Measurements from ENCODE around the gene TRIO. TPM values are rescaled to one million over a fixed set of nuclear protein-coding genes. Genes with fewer than 3 reads are reported as not detected.

Gene TRIO
- total and polyA plus RNA-seq, 4 donors: 23.8 to 243 (median 110) TPM

- no peak overlapping the region for H3K9ac ChIP-seq (ENCODE audit: insufficient read depth in 1 of 2, low read length in 2 of 2)
- WGBS, 2 donors: 88 to 92% methylated on average over 6 of the region's 6 CpGs
- H3K4me3 ChIP-seq: no peak overlapping the region
- no peak for TF ChIP-seq CTCF (IDR thresholded peaks at IDR 0.05; ENCODE audit: control extremely low read depth, extremely low read depth)
- no peaks in the 10 kb centered on the region for H3K27me3 ChIP-seq (ENCODE audit: control insufficient read depth in 3 of 3, insufficient read depth in 3 of 3, low read length in 2 of 3)
- H3K27ac ChIP-seq (ENCODE audit: low read depth in 1 of 2, low read length in 1 of 2): no peak overlapping the region
- DNase-seq (no peak), ATAC-seq (ENCODE audit: insufficient read depth, low FRiP score) (no peak)
- peaks cover 3 to 22% (median 10%) of the 10 kb centered on the region in 5 donors for H3K4me1 ChIP-seq (ENCODE audit: control insufficient read depth in 5 of 5, insufficient read depth in 5 of 5, low read length in 5 of 5)
- H3K9me3 ChIP-seq (ENCODE audit: control insufficient read depth in 4 of 4, insufficient read depth in 3 of 4, low read length in 3 of 4): no peaks in the 10 kb centered on the region
- no peaks in the 10 kb centered on the region for H3K36me3 ChIP-seq (ENCODE audit: control insufficient read depth in 4 of 4, insufficient read depth in 4 of 4, low read length in 4 of 4)
Observed at GRCh38 chr5:14244721-14245120, 101.6 kb downstream of the TRIO start.

- no peaks in the 10 kb centered on the region for H3K27me3 ChIP-seq (ENCODE audit: control insufficient read depth in 3 of 3, insufficient read depth in 3 of 3, low read length in 2 of 3)
- H3K36me3 ChIP-seq (ENCODE audit: control insufficient read depth in 4 of 4, insufficient read depth in 4 of 4, low read length in 4 of 4): no peaks in the 10 kb centered on the region
- ATAC-seq (ENCODE audit: insufficient read depth, low FRiP score): no peak
- no peak overlapping the region for H3K9ac ChIP-seq (ENCODE audit: insufficient read depth in 1 of 2, low read length in 2 of 2)
- no peak for DNase-seq
- no peak overlapping the region for H3K4me3 ChIP-seq
- TF ChIP-seq CTCF (IDR thresholded peaks at IDR 0.05; ENCODE audit: control extremely low read depth, extremely low read depth): no peak
- 81 to 90% methylated on average over 13 of the region's 13 CpGs for WGBS, 2 donors
- H3K27ac ChIP-seq (ENCODE audit: low read depth in 1 of 2, low read length in 1 of 2): no peak overlapping the region
- peaks cover 2 to 23% (median 9%) of the 10 kb centered on the region in 5 donors for H3K4me1 ChIP-seq (ENCODE audit: control insufficient read depth in 5 of 5, insufficient read depth in 5 of 5, low read length in 5 of 5)
- H3K9me3 ChIP-seq (ENCODE audit: control insufficient read depth in 4 of 4, insufficient read depth in 3 of 4, low read length in 3 of 4): no peaks in the 10 kb centered on the region
Observed at GRCh38 chr5:14245132-14245925, 102.2 kb downstream of the TRIO start.

- Histone ChIP-seq H3K4me1 (ENCODE audit: control insufficient read depth in 5 of 5, insufficient read depth in 5 of 5, low read length in 5 of 5) (peaks cover 0 to 31% (median 10%) of the 10 kb centered on the region in 5 donors), H3K27ac (ENCODE audit: low read depth in 1 of 2, low read length in 1 of 2) (no peak overlapping the region)
- WGBS, 2 donors: 90 to 94% methylated on average over 9 of the region's 9 CpGs
Observed at GRCh38 chr5:14246350-14247053, 103.4 kb downstream of the TRIO start.

More at GRCh38 chr5:14246350-14247053, 103.4 kb downstream of the TRIO start:
- H3K27me3 ChIP-seq (ENCODE audit: control insufficient read depth in 3 of 3, insufficient read depth in 3 of 3, low read length in 2 of 3): no peaks in the 10 kb centered on the region
- ATAC-seq (ENCODE audit: insufficient read depth, low FRiP score) (no peak), DNase-seq (no peak)
- no peak overlapping the region for H3K9ac ChIP-seq (ENCODE audit: insufficient read depth in 1 of 2, low read length in 2 of 2)
- H3K36me3 ChIP-seq (ENCODE audit: control insufficient read depth in 4 of 4, insufficient read depth in 4 of 4, low read length in 4 of 4): no peaks in the 10 kb centered on the region
- no peaks in the 10 kb centered on the region for H3K9me3 ChIP-seq (ENCODE audit: control insufficient read depth in 4 of 4, insufficient read depth in 3 of 4, low read length in 3 of 4)
- no peak for TF ChIP-seq CTCF (IDR thresholded peaks at IDR 0.05; ENCODE audit: control extremely low read depth, extremely low read depth)
- no peak overlapping the region for H3K4me3 ChIP-seq

Measured in lung (tissue), 12 donors.